T-cell (primary cell): ENCODE measurements around the gene CREB1. TPM values are rescaled to one million over a fixed set of nuclear protein-coding genes. Genes with fewer than 3 reads are reported as not detected.

Experiments
- ATAC-seq, 4 experiments: fragments of 200-7000 bp in 3 of 4; fragments of 150-1000 bp in 1 of 4; cut with Tn5 transposase; replicated peaks in 1 of 4; 1 replicate in 3 of 4; 2 replicates in 1 of 4; pipeline ENCODE4 v1.10.0; 2021; ENCODE audit warnings: moderate library complexity in 3 of 4, mild to moderate bottlenecking in 2 of 4, moderate number of reproducible peaks in 1 of 4
- CTCF ChIA-PET, 2 donors: fragments of 300-600 bp; sonication (Branson Sonifier 250); formaldehyde crosslinking; loops; one replicate each; lab custom pipeline; 2022; ENCODE audit warnings: antibody characterized with exemption in 2 of 2; lab: Charles Lee
- POLR2A ChIA-PET, 2 donors: fragments of 300-600 bp; sonication (Branson Sonifier 250); formaldehyde crosslinking; loops; one replicate each; lab custom pipeline; 2022; ENCODE audit warnings: antibody characterized with exemption in 2 of 2; lab: Charles Lee
- DNase-seq, 35 experiments: peaks; one replicate each; pipeline versions ENCODE4 v3.0.0 to v3.0.0-alpha.2; 2013 to 2023
- H3K27ac ChIP-seq: one replicate; pipeline ENCODE4 v1.5.1; 2013; ENCODE audit warnings: low read length
- H3K27me3 ChIP-seq, 2 experiments: replicated peaks in 1 of 2; 1 replicate in 1 of 2; 2 replicates in 1 of 2; pipeline versions ENCODE4 v1.6.1 to v1.7.0; 2013; ENCODE audit warnings: low read length in 1 of 2, mixed read lengths in 1 of 2; ENCODE audit not compliant: control insufficient read depth in 2 of 2, insufficient read depth in 2 of 2; ENCODE audit errors: extremely low read depth in 1 of 2
- H3K36me3 ChIP-seq, 2 donors: 1 replicate in 1 of 2; 2 replicates in 1 of 2; pipeline versions ENCODE4 v1.6.1 to v1.7.0; 2013; ENCODE audit warnings: low read length in 1 of 2; ENCODE audit not compliant: control insufficient read depth in 2 of 2, insufficient read depth in 1 of 2; ENCODE audit errors: extremely low read depth in 1 of 2
- H3K4me1 ChIP-seq, 2 experiments: 1 replicate in 1 of 2; 2 replicates in 1 of 2; pipeline versions ENCODE4 v1.6.1 to v1.7.0; 2013; ENCODE audit warnings: low read length in 2 of 2, mixed read lengths in 1 of 2; ENCODE audit not compliant: insufficient read depth in 2 of 2, control insufficient read depth in 1 of 2; ENCODE audit errors: extremely low read depth in 1 of 2
- H3K4me3 ChIP-seq, 2 donors: 1 replicate in 1 of 2; 2 replicates in 1 of 2; pipeline versions ENCODE4 v1.5.1 to v1.7.0; 2013; ENCODE audit warnings: mild to moderate bottlenecking in 2 of 2, low read length in 1 of 2, moderate library complexity in 1 of 2; ENCODE audit not compliant: control insufficient read depth in 1 of 2; ENCODE audit errors: extremely low read depth in 1 of 2
- H3K9me3 ChIP-seq: 2 replicates; pipeline ENCODE4 v1.7.0; 2013
- H3K27ac Mint-ChIP-seq, 2 donors: one replicate each; pipeline ENCODE4 v1.8.0; 2020 to 2021; ENCODE audit warnings: mild to moderate bottlenecking in 2 of 2, mixed read lengths in 2 of 2
- H3K27me3 Mint-ChIP-seq, 2 donors: one replicate each; pipeline ENCODE4 v1.8.0; 2021 to 2022; ENCODE audit warnings: mixed read lengths in 2 of 2
- H3K36me3 Mint-ChIP-seq: one replicate; pipeline ENCODE4 v1.8.0; 2021; ENCODE audit warnings: mixed read lengths
- H3K4me1 Mint-ChIP-seq, 3 donors: one replicate each; pipeline ENCODE4 v1.8.0; 2020 to 2022; ENCODE audit warnings: mixed read lengths in 3 of 3, mild to moderate bottlenecking in 1 of 3
- H3K4me3 Mint-ChIP-seq, 3 donors: one replicate each; pipeline ENCODE4 v1.8.0; 2020 to 2022; ENCODE audit warnings: mild to moderate bottlenecking in 3 of 3, mixed read lengths in 3 of 3, moderate library complexity in 3 of 3
- H3K9me3 Mint-ChIP-seq, 3 donors: one replicate each; pipeline ENCODE4 v1.8.0; 2020 to 2022; ENCODE audit warnings: mixed read lengths in 3 of 3
- WGBS: methylation state at CpG from one replicate; pipeline ENCODE4 v1.1.5; 2013; ENCODE audit warnings: missing lambda C conversion rate; ENCODE audit not compliant: insufficient coverage; 5-methylcytosine and 5-hydroxymethylcytosine counted together
- total RNA-seq, 35 experiments: library from RNA in 6 of 35; stranded (reverse) in 6 of 35; fragments of 120-200 nt in 1 of 35; gene quantifications; one replicate each; pipeline versions ENCODE4 v1.2.1 to v1.2.4 and lab custom pipeline; 2013 to 2026

The CREB1 gene
- total RNA-seq, 5 donors from 2014 or later (not counting 1 experiment from before 2014, with no cell fraction given): 94.0 to 118 (median 100) TPM

GRCh38 chr2:207505728-207506127 lies 24.0 kb upstream of the CREB1 start:
- H3K27ac ChIP-seq: no peak overlapping the region
- no CpG with 5 or more reads among the region's 1 CpG for WGBS
- no peaks in the 10 kb centered on the region for H3K9me3 ChIP-seq
- DNase-seq (no peak), ATAC-seq (peak; percentile 51 to 60 (median 56))
- H3K4me1 ChIP-seq: peaks cover 21 to 26% of the 10 kb centered on the region in 2 experiments
- ChIA-PET CTCF (interaction anchor here in 1 of 2 donors (0.9 kb wide), 1 partner anchor 9 kb away, joined by 3 read pairs; no protein-coding TSS in a partner anchor), POLR2A (interaction anchor here (0.6 to 1.1 kb wide), 2 partner anchors 25 to 26 kb away, joined by 3 to 4 read pairs; no protein-coding TSS in a partner anchor)
- Mint-ChIP-seq H3K4me1 (peaks cover 36 to 50% (median 45%) of the 10 kb centered on the region in 3 donors), H3K27me3 (no peaks in the 10 kb centered on the region), H3K9me3 (no peaks in the 10 kb centered on the region), H3K4me3 (peak overlapping the region in 1 of 3 donors; percentile 36), H3K27ac (peak overlapping the region; percentile 20 to 49), H3K36me3 (no peaks in the 10 kb centered on the region)
- H3K4me3 ChIP-seq: no peak overlapping the region
- H3K36me3 ChIP-seq: no peaks in the 10 kb centered on the region
- no peaks in the 10 kb centered on the region for H3K27me3 ChIP-seq

DNA sequence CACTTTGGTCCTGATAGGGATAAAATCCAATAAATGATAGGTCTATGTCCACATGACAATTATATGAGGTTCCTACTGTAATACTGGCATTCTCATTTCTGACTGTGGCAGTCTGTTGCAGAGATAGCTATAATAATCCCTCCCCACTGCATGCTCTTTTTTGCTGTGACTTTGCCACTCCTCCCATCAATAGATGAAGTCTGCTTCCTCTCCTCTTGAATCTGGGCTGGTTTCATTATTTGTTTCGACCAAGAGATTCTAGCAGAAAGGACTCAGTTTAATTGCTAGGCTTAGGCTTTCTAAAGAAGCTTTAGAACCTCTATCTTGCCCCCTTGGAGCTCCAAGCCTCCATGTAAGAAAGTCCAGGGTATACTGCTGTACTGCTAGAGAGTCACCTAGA lies 23.3 kb upstream of the CREB1 start:
- Histone ChIP-seq H3K4me3 (no peak overlapping the region), H3K4me1 (peaks cover 21 to 26% of the 10 kb centered on the region in 2 experiments), H3K36me3 (no peaks in the 10 kb centered on the region), H3K27ac (no peak overlapping the region), H3K27me3 (no peaks in the 10 kb centered on the region), H3K9me3 (no peaks in the 10 kb centered on the region)
- no peak for DNase-seq
- peak overlapping the region; percentile 78 to 80 for H3K27ac Mint-ChIP-seq
- H3K4me1 Mint-ChIP-seq: peaks cover 36 to 48% (median 39%) of the 10 kb centered on the region in 3 donors
- no peaks in the 10 kb centered on the region for H3K9me3 Mint-ChIP-seq
- H3K36me3 Mint-ChIP-seq: no peaks in the 10 kb centered on the region
- peak in 3 of 4 experiments; percentile 15 to 26 (median 23) for ATAC-seq
- no peaks in the 10 kb centered on the region for H3K27me3 Mint-ChIP-seq
- WGBS: no CpG with 5 or more reads among the region's 1 CpG
- POLR2A ChIA-PET: interaction anchor here (0.6 to 1.2 kb wide), 3 partner anchors 19 to 27 kb away, joined by 4 to 6 read pairs (median 4); no protein-coding TSS in a partner anchor
- H3K4me3 Mint-ChIP-seq: peak overlapping the region in 1 of 3 donors; percentile 36
- CTCF ChIA-PET: interaction anchor here in 1 of 2 donors (0.7 to 1.1 kb wide), 3 partner anchors 14 to 27 kb away, joined by 3 read pairs; partner anchors contain the start of gene CREB1

- Mint-ChIP-seq H3K9me3 (no peaks in the 10 kb centered on the region), H3K36me3 (no peaks in the 10 kb centered on the region), H3K27ac (no peak overlapping the region), H3K4me3 (no peak overlapping the region), H3K4me1 (peaks cover 20 to 23% (median 22%) of the 10 kb centered on the region in 3 donors), H3K27me3 (no peaks in the 10 kb centered on the region)
- CTCF ChIA-PET: interaction anchor here in 1 of 2 donors (0.6 kb wide), 1 partner anchor 116 kb away, joined by 3 read pairs; no protein-coding TSS in a partner anchor
- Histone ChIP-seq H3K9me3 (no peaks in the 10 kb centered on the region), H3K4me1 (peaks cover 14 to 20% of the 10 kb centered on the region in 2 experiments), H3K27me3 (no peaks in the 10 kb centered on the region), H3K27ac (no peak overlapping the region), H3K36me3 (no peaks in the 10 kb centered on the region), H3K4me3 (no peak overlapping the region)
- POLR2A ChIA-PET: no interaction called here
- no CpG with 5 or more reads among the region's 1 CpG for WGBS
- DNase-seq: peak in 1 of 35 experiments; percentile 44
- no peak for ATAC-seq
Observed at GRCh38 chr2:207510148-207510547, 19.6 kb upstream of the CREB1 start.

DNA sequence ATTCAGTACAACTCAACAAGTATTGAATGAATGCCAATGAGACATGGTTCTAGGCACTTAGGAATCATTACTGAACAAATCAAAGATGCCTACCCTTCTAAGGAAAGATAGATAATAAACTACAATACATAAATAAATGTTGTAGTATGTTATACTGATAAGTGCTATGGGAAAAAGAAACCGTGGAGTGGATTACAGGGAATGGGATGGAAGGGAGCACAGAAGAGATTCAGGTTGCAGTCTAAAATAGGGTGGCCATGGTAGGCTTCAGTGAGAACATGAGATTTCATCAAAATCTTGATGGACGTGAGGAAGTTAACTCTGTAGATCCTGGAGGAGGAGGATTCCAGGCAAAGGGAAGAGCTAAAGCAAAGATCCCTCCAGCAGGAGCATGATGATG lies 17.9 kb upstream of the CREB1 start:
- CTCF ChIA-PET: no interaction called here
- DNase-seq: no peak
- no peak overlapping the region for H3K27ac Mint-ChIP-seq

DNA sequence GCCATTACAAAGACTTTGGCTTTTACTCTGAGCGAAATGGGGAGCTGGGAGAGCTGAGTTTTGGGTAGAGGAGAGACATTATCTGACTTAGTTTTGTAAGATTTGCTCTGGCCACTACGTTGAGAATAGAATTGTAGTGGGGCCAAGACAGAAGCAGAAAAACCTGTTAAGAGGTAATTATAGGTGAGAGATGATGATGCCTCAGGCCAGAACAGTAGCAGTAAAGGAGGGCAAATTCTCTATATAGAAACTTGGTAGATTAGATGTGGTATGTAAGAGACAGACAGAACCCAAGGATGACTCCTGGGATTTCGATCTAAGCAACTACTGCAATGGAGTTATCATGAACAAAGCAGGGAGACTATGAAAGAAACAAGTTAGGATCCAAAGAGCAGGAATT lies 17.4 kb upstream of the CREB1 start:
- POLR2A ChIA-PET: no interaction called here
- no peak overlapping the region for H3K27ac ChIP-seq
- H3K9me3 Mint-ChIP-seq: no peaks in the 10 kb centered on the region
- no peak overlapping the region for H3K4me3 Mint-ChIP-seq
- H3K27me3 Mint-ChIP-seq: peaks cover 0 to 3% of the 10 kb centered on the region in 2 donors
- no peak overlapping the region for H3K4me3 ChIP-seq
- H3K4me1 ChIP-seq: peaks cover 1 to 13% of the 10 kb centered on the region in 2 experiments
- ATAC-seq: no peak
- CTCF ChIA-PET: no interaction called here
- no peak for DNase-seq
- no peaks in the 10 kb centered on the region for H3K36me3 Mint-ChIP-seq
- H3K27ac Mint-ChIP-seq: no peak overlapping the region
- no peaks in the 10 kb centered on the region for H3K9me3 ChIP-seq
- H3K36me3 ChIP-seq: no peaks in the 10 kb centered on the region
- H3K27me3 ChIP-seq: no peaks in the 10 kb centered on the region
- 88% methylated on average over 2 of the region's 3 CpGs for WGBS
- peaks cover 0 to 6% (median 5%) of the 10 kb centered on the region in 3 donors for H3K4me1 Mint-ChIP-seq

More for the DNA sequence above, 17.9 kb upstream of the CREB1 start:
- Histone ChIP-seq H3K4me3 (no peak overlapping the region), H3K9me3 (no peaks in the 10 kb centered on the region), H3K4me1 (peaks cover 6 to 15% of the 10 kb centered on the region in 2 experiments), H3K36me3 (no peaks in the 10 kb centered on the region), H3K27me3 (no peaks in the 10 kb centered on the region), H3K27ac (no peak overlapping the region)
- WGBS: 93% methylated on average over 2 of the region's 2 CpGs
- peaks cover 0 to 3% of the 10 kb centered on the region in 2 donors for H3K27me3 Mint-ChIP-seq
- H3K9me3 Mint-ChIP-seq: no peaks in the 10 kb centered on the region
- H3K4me1 Mint-ChIP-seq: peaks cover 3 to 10% (median 7%) of the 10 kb centered on the region in 3 donors
- H3K36me3 Mint-ChIP-seq: no peaks in the 10 kb centered on the region
- no peak for ATAC-seq
- POLR2A ChIA-PET: no interaction called here
- no peak overlapping the region for H3K4me3 Mint-ChIP-seq

DNA sequence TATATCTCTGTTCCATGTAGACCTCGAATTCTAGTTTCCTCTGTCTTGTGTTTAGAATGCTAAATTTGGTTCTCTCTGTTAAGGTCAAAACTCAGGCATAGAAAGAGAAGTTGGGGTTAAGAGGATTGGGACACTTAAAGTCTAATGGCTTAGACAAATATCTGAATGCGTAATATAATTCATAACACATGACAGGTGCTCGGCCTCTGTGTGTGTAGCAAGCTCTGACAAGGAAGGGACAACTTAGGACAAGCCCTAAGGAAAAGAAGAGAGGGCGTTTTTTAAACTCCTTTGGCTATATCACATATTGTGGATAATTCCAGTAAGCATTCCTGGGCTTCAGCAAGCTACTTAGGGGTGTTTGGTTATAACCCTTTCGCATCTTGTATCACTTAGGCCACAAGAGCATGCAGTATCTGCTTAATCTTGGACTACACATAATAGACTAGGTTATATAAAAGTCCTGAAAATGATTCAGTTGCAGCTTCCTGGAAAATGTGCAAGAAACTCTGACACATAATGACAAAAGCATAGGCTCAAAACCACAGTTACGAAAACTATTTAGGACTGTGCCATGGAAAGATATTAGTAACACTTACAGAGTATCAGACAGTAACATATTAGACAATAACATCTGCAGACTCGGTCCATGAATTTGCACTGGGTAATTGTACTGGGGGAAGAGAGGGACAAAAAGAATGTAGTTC lies 16.1 kb upstream of the CREB1 start:
- no peaks in the 10 kb centered on the region for H3K36me3 ChIP-seq
- ATAC-seq: no peak
- H3K36me3 Mint-ChIP-seq: no peaks in the 10 kb centered on the region
- H3K9me3 ChIP-seq: no peaks in the 10 kb centered on the region
- no CpG with 5 or more reads among the region's 7 CpGs for WGBS
- no peak overlapping the region for H3K27ac ChIP-seq
- ChIA-PET POLR2A (no interaction called here), CTCF (interaction anchor here in 1 of 2 donors (1.5 kb wide), 1 partner anchor 9 kb away, joined by 3 read pairs; no protein-coding TSS in a partner anchor)
- no peaks in the 10 kb centered on the region for H3K9me3 Mint-ChIP-seq
- H3K4me1 ChIP-seq: peaks cover 0 to 13% of the 10 kb centered on the region in 2 experiments
- no peaks in the 10 kb centered on the region for H3K27me3 ChIP-seq
- peaks cover 0 to 3% of the 10 kb centered on the region in 2 donors for H3K27me3 Mint-ChIP-seq
- H3K27ac Mint-ChIP-seq: no peak overlapping the region
- H3K4me3 ChIP-seq: no peak overlapping the region
- no peak overlapping the region for H3K4me3 Mint-ChIP-seq
- no peak for DNase-seq
- H3K4me1 Mint-ChIP-seq: peaks cover 0 to 6% (median 5%) of the 10 kb centered on the region in 3 donors
